HEK293T (cell line): Measurements from ENCODE around the gene ANKS1B.

ENCODE experiments used
- CTCF ChIA-PET: fragments of 350-600 bp; formaldehyde crosslinking; extraction: SDS; loops from one replicate; lab custom pipeline; 2021; ENCODE audit warnings: antibody characterized with exemption, inconsistent platforms; lab: Yijun Ruan, JAX
- POLR2A ChIA-PET: fragments of 350-600 bp; formaldehyde crosslinking; extraction: SDS; loops from one replicate; lab custom pipeline; 2020; ENCODE audit warnings: antibody characterized with exemption, inconsistent platforms; lab: Yijun Ruan, JAX
- DNase-seq: peaks from one replicate; pipeline ENCODE4 v3.0.0; 2012; ENCODE audit warnings: mixed read lengths; ENCODE audit errors: extremely low spot score
- ARNT ChIP-seq: fragments of 450-650 bp; IDR thresholded peaks from 2 replicates; pipeline ENCODE4 v1.6.1; 2017; ENCODE audit warnings: mild to moderate bottlenecking
- BHLHE40 ChIP-seq: fragments of 450-650 bp; IDR thresholded peaks from 2 replicates; pipeline ENCODE4 v1.6.1; 2016; ENCODE audit warnings: mild to moderate bottlenecking, moderate library complexity, borderline replicate concordance
- CTBP1 ChIP-seq: fragments of 450-650 bp; IDR thresholded peaks from 2 replicates; pipeline ENCODE4 v1.6.1; 2016; ENCODE audit warnings: borderline replicate concordance
- ELF4 ChIP-seq: fragments of 450-650 bp; IDR thresholded peaks from 2 replicates; pipeline ENCODE4 v1.6.1; 2017; ENCODE audit warnings: antibody characterized with exemption
- FOXA1 ChIP-seq: fragments of 450-650 bp; IDR thresholded peaks from 2 replicates; pipeline ENCODE4 v1.6.1; 2016; ENCODE audit warnings: mild to moderate bottlenecking
- FOXK2 ChIP-seq: fragments of 450-650 bp; IDR thresholded peaks from 2 replicates; pipeline ENCODE4 v1.6.1; 2016; ENCODE audit warnings: mild to moderate bottlenecking
- FOXM1 ChIP-seq: fragments of 450-650 bp; IDR thresholded peaks from 2 replicates; pipeline ENCODE4 v1.6.1; 2017; ENCODE audit warnings: mild to moderate bottlenecking, borderline replicate concordance
- HDGF ChIP-seq: fragments of 450-650 bp; IDR thresholded peaks from 2 replicates; pipeline ENCODE4 v1.6.1; 2017; ENCODE audit warnings: antibody characterized with exemption, borderline replicate concordance
- L3MBTL2 ChIP-seq: fragments of 450-650 bp; conservative IDR thresholded peaks from 2 replicates; pipeline ENCODE4 v1.6.1; 2016; ENCODE audit warnings: mild to moderate bottlenecking
- LEF1 ChIP-seq: fragments of 450-650 bp; IDR thresholded peaks from 2 replicates; pipeline ENCODE4 v1.6.1; 2017; ENCODE audit warnings: mild to moderate bottlenecking, borderline replicate concordance
- NFRKB ChIP-seq: fragments of 450-650 bp; IDR thresholded peaks from 2 replicates; pipeline ENCODE4 v1.6.1; 2016; ENCODE audit warnings: mild to moderate bottlenecking, moderate library complexity
- SP1 ChIP-seq: fragments of 450-650 bp; IDR thresholded peaks from 2 replicates; pipeline ENCODE4 v1.6.1; 2017
- SUZ12 ChIP-seq: fragments of 450-650 bp; IDR thresholded peaks from 2 replicates; pipeline ENCODE4 v1.6.1; 2016; ENCODE audit warnings: mild to moderate bottlenecking
- TARDBP ChIP-seq: fragments of 450-650 bp; IDR thresholded peaks from 2 replicates; pipeline ENCODE4 v1.6.1; 2016
- ZNF384 ChIP-seq: fragments of 450-650 bp; IDR thresholded peaks from 2 replicates; pipeline ENCODE4 v1.6.1; 2016
- TF ChIP-seq, protein P1 (sequence below): fragments of 450-650 bp; IDR thresholded peaks from 2 replicates; pipeline ENCODE4 v1.6.1; 2016

Gene ANKS1B

DNA sequence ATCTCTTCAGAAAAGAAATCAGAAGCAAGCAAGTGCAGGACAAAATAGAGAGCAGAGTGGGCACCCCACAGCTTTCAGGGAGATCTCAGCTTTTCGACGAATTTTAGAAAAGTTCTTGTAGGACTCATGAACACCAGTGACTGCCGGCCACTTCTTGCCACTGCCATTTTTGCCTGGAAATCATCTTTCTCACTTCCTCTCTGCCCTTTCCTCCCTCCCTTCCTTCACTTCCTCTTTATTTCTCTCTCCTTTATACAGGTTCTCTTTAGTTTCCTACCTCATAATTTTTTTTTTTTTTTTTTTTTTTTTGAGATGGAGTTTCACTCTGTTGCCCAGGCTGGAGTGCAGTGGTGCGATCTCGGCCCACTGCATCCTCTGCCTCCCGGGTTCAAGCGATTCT, 1154.1 kb downstream of the ANKS1B start:
- no peak for DNase-seq
- TF ChIP-seq LEF1 (no peak), SP1 (no peak), BHLHE40 (no peak), ARNT (no peak)
- TF ChIP-seq, protein P1, sequence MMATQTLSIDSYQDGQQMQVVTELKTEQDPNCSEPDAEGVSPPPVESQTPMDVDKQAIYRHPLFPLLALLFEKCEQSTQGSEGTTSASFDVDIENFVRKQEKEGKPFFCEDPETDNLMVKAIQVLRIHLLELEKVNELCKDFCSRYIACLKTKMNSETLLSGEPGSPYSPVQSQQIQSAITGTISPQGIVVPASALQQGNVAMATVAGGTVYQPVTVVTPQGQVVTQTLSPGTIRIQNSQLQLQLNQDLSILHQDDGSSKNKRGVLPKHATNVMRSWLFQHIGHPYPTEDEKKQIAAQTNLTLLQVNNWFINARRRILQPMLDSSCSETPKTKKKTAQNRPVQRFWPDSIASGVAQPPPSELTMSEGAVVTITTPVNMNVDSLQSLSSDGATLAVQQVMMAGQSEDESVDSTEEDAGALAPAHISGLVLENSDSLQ, result no peak
- POLR2A ChIA-PET, result no interaction called here
- CTCF ChIA-PET, result no interaction called here

DNA sequence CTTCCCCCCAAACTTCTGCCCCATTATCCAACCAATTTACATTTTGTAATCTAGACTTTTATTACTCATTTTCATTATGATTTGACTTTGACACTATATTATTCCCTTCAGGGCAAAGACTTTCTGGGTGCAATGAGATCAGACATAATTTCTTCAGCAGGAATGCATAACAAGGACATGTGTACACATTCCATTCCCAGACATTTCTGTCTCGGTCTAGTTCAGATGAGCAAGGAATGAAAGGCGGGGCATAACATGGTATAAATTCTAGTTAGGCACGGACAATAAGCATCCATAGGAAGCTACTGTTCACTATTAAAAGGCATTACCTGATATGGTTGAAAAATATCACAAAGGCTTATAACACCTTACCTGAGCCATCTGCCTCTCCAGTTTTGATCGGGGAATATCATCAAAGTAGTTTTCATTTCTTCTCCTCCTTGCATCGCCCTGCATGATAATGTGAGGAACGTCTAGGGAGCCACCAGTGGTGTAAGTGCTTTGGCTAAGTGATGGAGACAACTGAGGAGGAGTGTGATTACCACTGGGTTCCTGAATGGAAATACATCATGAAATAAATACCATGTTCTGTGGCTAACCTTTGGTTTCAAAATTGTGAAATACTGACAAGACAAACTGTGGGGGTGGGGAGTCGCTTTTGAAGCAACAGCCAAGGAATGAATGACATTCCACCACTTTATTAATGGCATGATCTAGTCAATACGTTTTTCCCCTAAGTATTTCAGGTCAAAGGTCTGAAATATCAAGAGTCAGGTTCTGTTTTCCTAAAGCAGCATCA, 1155.7 kb downstream of the ANKS1B start:
- TF ChIP-seq FOXK2 (no peak), SP1 (no peak), SUZ12 (no peak), ELF4 (no peak), HDGF (no peak), NFRKB (no peak), ARNT (no peak), CTBP1 (no peak), ZNF384 (no peak)
- DNase-seq, result no peak
- POLR2A ChIA-PET, result no interaction called here
- CTCF ChIA-PET, result no interaction called here

GRCh38 chr12:98823012-98823411, 1161.7 kb downstream of the ANKS1B start:
- no peak for DNase-seq
- ChIA-PET POLR2A (no interaction called here), CTCF (no interaction called here)
- TF ChIP-seq FOXK2 (no peak), SP1 (no peak), SUZ12 (no peak), ZNF384 (no peak), NFRKB (no peak), TARDBP (no peak)

GRCh38 chr12:98821866-98822265, 1162.9 kb downstream of the ANKS1B start:
- DNase-seq, result no peak
- CTCF ChIA-PET, result no interaction called here
- no peak for TF ChIP-seq TARDBP
- TF ChIP-seq FOXA1, result no peak
- TF ChIP-seq ZNF384, result no peak
- TF ChIP-seq CTBP1, result no peak
- no peak for TF ChIP-seq FOXM1
- no peak for TF ChIP-seq SP1
- TF ChIP-seq LEF1, result no peak
- no peak for TF ChIP-seq HDGF
- TF ChIP-seq, protein P1, result no peak
- TF ChIP-seq ELF4, result no peak
- no peak for TF ChIP-seq ARNT
- TF ChIP-seq SUZ12, result no peak
- TF ChIP-seq L3MBTL2, result no peak
- TF ChIP-seq NFRKB, result no peak
- no peak for TF ChIP-seq FOXK2
- no peak for TF ChIP-seq BHLHE40
- POLR2A ChIA-PET, result no interaction called here

DNA sequence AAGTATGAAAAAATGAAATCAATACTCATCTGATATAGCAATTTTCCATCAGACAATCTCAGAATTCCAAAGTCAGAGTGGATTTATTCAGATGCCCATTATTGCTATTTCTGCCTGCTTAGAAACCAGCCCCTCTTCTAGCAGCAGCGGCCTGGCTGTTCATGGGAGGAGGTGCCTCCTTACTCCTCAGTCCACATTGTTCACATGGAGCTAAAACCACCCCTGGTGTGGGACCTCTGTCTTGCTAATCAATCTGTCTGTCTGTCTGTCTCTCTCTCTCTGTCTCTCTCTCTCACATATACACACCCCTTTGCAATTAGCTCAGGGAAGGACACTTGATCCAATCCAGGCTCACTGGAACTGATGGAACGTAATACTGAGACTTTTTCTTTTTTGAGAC, 1163.5 kb downstream of the ANKS1B start:
- TF ChIP-seq L3MBTL2, result no peak
- TF ChIP-seq HDGF, result no peak
- TF ChIP-seq CTBP1, result no peak
- TF ChIP-seq, protein P1, result no peak
- TF ChIP-seq SUZ12, result no peak
- TF ChIP-seq BHLHE40, result no peak
- TF ChIP-seq FOXM1, result no peak
- no peak for TF ChIP-seq FOXA1
- TF ChIP-seq SP1, result no peak
- no peak for TF ChIP-seq ELF4
- no peak for TF ChIP-seq NFRKB
- TF ChIP-seq FOXK2, result no peak
- POLR2A ChIA-PET, result no interaction called here
- CTCF ChIA-PET, result no interaction called here
- no peak for DNase-seq

DNA sequence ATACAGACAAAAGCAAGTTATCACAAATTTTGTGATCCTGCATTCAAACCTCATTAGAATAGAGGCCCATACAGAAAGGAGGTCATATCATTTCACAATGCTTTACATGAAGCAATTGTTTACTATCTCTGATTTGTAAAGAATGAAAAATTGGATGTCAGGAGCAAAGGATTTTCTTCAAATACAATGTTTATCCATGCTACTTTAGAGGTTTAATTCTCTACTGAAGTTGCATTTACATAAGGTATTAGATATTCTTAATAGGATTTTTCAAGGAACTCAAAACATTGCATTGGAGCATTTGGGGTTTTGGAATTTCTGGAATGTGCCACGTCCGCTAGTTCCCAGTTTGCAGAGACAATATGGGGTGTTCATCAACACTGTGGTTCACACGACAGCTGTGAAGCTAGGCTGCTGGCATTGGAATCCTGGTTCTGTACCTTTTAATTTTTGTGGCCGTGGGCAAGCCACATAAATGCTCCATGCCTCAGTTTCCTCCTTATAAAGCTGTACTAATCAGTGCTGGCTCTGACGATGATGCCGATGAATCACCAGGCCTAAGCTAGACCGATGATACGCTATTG, 1164.8 kb downstream of the ANKS1B start:
- TF ChIP-seq HDGF (no peak), NFRKB (no peak), ZNF384 (no peak), SP1 (no peak)
- POLR2A ChIA-PET, result no interaction called here
- DNase-seq, result no peak
- CTCF ChIA-PET, result no interaction called here

GRCh38 chr12:98819071-98819470, 1165.7 kb downstream of the ANKS1B start:
- no peak for DNase-seq
- ChIA-PET CTCF (no interaction called here), POLR2A (no interaction called here)
- TF ChIP-seq, protein P1, result no peak
- TF ChIP-seq LEF1 (no peak), ZNF384 (no peak), FOXK2 (no peak), ELF4 (no peak), NFRKB (no peak), HDGF (no peak), L3MBTL2 (no peak), BHLHE40 (no peak), FOXA1 (no peak), ARNT (no peak), CTBP1 (no peak), SP1 (no peak)
